HL-60/S4 treated with retinoic acid at 250 ng/mL for 4 days and 3 days (cell line): ENCODE data around the gene KRTAP4-8.
"Not testable (repeated sequence)": the region's sequence is repeated elsewhere in the genome, so short reads cannot be mapped to it uniquely, and the experiment has no call there.

Source experiments
- in situ Hi-C: fragments of 300-500 bp; cut with MboI; formaldehyde crosslinking; loops from 2 replicates; pipeline ENCODE4 v1.7.0; 2022; ENCODE audit warnings: low sequenced_read_pairs

The KRTAP4-8 gene

DNA sequence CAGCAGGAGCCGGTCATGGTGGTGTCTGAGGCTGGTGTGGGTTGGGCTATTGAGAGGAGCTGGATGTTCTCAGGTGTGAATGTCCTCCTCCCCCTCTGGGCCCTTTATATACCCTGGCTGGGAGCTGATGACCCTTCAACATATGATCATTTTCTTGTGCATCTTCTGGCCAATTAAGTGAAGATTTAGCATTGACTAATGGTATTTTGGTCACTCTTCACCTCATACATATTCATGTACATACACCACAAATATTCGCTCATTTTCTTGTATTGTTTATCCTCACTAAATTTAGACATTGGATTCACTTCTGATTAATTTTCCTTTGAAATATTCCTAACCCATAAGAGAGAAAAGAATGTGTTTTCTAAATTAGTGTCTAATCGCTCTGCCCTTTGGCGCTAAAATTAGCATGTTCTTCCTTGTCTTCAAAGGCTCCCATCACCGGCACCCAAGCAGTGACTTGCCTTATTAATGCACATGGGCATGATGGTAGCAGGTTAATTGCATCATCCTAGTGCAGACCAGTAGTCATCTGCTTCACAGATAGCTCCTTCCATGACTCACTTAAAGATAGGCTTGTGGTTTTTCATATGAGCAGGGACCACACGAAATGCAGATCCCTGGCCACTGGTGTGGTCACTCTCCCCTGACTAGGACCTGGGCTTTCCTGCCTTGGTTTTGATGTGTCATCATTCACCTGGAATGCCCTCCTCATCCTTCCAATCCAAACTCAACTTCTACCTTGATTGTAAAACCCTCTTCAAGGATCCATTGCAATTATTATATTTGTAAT lies 31.9 kb downstream of the KRTAP4-8 start, which contains the start of gene KRTAP2-4:
TSS of gene KRTAP2-4 (minus strand) at position 51 of the 796 bp plus-strand sequence. CDS start at position 17, 34 bp downstream.
- in situ Hi-C loops: no loop called here

DNA sequence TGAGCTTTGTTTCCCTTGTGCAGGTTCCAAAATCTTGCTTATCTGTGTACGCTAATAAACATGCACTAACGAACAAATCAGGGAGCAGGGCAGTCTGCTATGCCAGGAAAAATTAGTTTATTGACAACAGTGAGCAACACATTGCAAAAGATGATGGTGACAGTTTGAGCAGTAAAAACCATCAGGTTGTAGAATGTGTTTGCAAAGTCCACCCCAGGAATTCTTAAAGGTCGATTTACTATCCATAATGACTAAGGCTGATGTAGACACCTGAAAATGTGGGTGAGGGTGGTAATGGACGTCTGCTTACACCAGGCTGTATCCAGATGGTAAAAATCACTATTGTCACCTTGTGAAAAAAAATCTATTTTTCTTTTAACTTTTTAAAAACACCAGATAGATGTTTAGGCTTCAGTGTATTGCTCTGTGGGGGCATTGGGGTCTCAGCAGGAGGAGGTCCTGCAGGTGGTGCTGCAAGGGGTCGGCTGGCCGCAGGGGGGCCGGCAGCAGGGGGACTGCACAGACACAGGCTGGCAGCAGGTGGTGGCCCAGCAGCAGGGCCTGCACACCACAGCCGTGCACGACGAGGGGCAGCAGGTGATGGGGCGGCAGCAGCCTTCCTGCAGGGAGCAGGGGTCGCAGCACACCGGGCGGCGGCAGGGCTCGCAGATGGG lies 32.8 kb downstream of the KRTAP4-8 start:
- in situ Hi-C loops: not testable (repeated sequence)

DNA sequence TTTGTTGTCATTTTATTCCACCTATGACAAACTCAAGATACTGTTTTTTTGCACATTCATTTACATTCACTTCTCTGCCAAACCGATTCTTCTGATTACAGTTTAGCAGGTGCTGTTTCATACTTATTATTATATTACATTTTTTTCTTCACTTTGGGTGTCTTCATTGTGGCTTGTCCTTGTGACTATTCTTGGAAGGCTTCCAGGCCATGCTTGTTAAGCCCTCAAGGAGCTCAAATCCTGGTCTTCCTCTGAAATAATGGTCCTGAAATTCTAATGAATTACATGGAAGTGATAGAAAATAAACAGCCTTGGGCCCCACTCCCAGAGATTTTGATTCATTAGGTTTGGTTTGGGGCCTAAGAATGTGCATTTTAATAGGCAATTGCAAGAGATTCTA lies 33.6 kb downstream of the KRTAP4-8 start:
- in situ Hi-C loops: no loop called here

DNA sequence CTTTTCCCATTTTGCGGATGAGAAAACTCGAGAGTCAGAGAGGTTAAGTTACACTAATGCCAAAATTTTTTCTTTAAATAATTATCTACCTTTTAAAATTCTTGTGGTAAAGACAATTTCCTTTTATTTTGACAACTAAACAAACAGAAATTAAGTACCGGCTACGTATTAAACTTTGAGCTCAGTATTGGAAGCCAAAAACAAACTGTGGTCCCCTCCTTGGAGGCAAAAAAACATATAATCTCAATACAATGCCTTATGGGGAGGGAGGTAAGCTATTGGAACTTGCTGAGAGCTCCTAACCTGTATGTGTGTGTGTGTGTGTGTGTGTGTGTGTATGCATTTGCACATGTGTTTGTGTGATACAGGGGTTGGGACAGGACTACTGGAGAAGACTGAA lies 34.5 kb downstream of the KRTAP4-8 start:
- in situ Hi-C loops: no loop called here

DNA sequence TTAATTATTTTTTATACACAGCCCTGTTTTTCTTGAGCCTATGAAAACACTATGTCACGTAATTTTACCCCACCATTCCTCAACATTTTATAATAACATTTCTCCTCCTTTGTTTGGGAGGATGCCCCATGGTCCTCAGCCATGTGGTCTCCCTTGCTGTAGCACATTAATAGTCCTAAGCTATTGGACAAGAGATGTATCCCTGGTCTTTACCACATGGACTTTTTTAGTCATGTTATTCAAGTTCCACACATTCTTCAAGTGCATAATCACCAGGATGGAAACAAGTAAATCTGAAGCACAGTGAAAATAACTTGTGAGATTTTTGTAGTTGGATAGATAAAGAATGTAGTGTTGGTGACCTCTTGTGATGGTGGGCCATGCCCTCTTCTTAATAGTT lies 36.0 kb downstream of the KRTAP4-8 start:
- in situ Hi-C loops: no loop called here

DNA sequence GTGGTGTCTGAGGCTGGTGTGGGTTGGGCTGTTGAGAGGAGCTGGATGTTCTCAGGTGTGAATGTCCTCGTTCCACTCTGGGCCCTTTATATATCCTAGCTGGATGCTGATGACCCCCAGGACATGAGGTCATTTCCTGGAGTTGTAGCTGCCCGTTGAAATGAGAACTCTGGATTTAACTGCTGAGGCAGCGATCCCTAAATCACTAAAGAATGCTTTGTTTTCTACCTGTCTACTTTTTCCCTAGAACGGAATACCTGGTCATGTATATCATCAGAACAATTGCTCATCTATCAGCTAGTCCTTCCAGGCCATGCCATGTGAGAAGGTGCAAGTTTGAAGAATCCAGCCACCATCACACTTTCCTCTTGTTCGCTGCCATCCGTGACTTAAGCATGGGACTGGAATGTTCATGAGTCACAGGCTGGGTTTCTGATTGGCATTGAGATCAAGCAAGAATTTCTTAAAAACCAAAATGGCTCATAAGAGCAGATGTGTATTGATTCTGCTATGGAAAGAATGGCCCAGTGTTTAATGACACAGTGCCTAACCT lies 37.8 kb downstream of the KRTAP4-8 start, which contains the start of gene KRTAP2-3:
TSS of gene KRTAP2-3 (minus strand) at position 63 of the 553 bp plus-strand sequence. CDS start 64 bp downstream, outside the sequence.
- in situ Hi-C loops: no loop called here

DNA sequence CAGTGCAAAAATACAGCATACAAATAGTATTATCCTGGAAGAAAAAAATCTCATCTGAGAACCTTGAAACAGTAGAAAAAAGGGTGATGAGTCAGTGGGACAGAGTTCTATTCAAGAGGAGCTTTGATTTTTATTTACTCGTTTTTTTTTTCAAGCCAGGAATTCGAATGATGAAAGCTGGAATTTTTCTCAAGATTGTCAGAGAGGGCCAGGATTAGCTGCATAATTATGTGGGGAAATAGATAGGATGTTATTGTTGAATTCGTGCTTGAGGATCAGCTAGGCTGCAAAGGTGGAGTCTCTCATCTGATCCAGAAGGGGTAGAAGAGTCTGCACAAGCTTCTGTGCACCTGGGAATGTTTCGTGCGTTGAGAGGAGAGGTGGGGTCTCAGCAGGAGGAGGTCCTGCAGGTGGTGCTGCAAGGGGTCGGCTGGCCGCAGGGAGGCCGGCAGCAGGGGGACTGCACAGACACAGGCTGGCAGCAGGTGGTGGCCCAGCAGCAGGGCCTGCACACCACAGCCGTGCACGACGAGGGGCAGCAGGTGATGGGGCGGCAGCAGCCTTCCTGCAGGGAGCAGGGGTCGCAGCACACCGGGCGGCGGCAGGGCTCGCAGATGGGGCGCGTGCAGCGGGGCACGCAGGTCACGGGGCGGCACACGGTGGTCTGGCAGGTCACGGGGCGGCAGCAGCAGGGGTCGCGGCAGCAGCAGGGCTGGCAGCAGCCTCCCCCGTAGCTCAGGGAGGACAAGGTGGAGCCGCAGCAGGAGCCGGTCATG lies 38.5 kb downstream of the KRTAP4-8 start:
- in situ Hi-C loops: not testable (repeated sequence)

DNA sequence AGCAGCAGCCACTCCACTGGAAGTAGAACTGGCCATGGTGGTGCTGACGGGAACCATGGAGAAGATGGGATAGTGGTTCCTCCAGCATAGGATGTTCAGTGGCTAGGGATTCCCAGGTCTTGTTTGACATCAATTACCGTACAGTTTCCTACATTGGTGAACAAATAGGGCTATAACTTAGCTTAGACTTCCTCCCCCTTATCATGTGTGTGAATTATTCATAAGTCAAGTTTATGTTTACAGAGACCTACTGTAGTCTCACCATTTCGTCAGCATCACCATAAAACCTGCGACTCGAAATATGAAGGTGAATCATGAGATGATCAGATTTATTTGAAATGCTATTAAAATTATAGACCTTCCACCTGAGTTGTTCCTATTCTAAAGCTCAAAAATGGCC lies 39.2 kb downstream of the KRTAP4-8 start:
- in situ Hi-C loops: no loop called here

DNA sequence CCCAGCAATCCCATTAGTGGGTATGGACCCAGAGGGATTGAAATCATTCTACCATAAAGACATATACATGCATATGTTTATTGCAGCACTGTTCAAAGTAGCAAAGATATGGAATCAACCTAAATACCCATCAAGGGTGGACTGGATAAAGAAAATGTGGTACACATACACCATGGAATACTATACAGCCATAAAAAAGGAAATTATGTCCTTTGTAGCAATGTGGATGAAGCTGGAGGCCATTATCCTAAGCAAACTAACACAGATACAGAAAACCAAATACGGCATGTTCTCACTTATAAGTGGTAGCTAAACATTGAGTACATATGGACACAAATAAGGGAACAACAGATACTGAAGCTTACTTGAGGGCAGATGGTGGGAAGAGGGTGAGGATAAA lies 40.4 kb downstream of the KRTAP4-8 start:
- in situ Hi-C loops: no loop called here

DNA sequence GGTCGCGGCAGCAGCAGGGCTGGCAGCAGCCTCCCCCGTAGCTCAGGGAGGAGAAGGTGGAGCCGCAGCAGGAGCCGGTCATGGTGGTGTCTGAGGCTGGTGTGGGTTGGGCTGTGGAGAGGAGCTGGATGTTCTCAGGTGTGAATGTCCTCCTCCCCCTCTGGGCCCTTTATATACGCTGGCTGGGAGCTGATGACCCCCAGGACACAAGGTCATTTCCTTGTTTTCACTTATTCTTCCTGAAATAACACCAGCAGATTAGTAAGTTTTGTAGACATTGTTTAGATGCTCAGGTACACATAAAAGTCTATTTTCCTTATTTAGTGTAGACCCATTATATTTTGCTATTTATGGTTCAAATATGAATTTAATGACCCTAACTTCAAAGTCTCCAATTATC lies 42.8 kb downstream of the KRTAP4-8 start, which contains the start of gene KRTAP2-2:
TSS of gene KRTAP2-2 (minus strand) at position 101 of the 400 bp plus-strand sequence. CDS start at position 82, 19 bp downstream.
- in situ Hi-C loops: not testable (repeated sequence)

DNA sequence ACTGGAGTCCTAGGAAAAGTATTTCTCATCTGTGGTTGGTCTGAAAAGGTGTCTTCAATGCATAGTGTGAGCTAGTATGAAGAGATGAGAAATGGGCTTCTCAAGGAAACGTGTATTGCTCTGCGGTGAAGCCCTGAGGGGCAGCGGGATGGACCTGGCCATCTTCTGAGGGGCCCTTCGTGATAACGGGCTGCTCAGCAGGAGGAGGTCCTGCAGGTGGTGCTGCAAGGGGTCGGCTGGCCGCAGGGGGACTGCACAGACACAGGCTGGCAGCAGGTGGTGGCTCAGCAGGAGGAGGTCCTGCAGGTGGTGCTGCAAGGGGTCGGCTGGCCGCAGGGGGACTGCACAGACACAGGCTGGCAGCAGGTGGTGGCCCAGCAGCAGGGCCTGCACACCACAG lies 43.4 kb downstream of the KRTAP4-8 start:
- in situ Hi-C loops: not testable (repeated sequence)

DNA sequence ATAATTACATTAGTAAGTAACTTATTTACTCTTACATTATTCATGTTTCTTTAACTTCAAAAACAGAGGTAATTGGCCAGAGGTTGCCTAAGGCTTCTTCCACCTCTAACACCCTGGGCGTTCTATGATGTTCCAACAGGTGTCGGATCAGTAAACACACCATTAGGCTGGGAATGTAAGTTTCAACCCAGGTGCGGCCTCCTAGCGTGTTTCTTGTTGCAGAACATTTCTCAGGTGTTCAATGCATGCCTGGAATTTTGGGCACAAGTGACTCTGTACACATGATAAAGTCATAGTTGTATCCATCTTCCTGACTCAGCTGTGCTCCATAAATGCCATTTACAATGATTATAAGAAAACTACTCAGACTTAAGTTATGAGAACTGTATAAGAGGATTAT lies 43.9 kb downstream of the KRTAP4-8 start:
- in situ Hi-C loops: no loop called here

DNA sequence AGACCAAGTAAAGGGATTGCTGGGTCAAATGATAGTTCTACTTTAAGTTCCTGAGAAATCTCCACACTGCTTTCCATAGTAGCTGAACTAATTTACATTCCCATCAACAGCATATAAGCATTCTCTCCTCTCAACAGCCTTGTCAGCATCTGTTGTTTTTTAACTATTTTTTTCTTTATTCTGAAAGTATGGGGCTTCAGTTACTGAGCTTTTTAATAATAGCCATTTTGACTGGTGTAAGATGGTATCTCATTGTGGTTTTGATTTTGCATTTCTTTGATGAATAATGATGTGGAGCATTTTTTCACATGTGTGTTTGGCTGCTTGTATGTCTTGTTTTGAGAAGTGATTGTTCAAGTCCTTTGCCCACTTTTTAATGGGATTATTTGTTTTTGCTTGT lies 45.4 kb downstream of the KRTAP4-8 start:
- in situ Hi-C loops: no loop called here

DNA sequence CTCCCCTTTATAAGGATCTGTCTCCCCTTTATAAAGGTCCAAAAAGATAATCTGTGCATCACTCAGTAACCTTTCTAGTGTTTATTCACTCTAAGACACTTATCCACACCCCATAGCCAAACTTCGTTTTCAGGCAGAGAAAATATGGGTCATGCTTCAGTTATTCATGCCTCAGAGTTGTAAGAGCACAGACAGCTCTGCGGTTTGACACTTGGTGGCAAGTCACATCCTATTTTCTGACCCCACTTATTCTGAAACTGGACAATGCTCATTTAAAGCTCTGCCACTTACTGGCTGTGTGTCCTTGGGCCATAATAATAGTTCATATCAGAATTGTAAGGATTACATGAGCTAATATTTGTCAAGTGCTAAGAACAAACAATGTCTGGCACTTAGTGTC lies 48.8 kb downstream of the KRTAP4-8 start:
- in situ Hi-C loops: no loop called here

DNA sequence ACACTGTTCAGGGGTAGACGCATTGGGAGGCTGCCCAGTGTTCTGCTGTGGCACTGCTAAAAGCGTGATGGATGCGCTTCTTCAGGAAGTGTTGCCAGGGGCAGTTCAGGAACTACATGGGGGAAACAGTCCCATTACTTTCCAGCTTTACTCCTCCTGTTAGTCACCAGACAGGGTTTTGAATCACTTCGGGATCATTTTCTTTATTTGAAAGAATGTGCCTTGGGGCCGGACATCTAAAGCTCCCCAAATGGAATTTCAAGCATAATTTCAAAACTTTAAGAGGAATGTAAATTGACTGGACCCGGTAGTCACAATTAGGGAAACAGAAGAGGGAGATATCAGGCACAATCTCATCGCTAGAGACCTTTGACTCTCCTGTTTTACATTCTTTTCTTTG lies 49.5 kb downstream of the KRTAP4-8 start:
- in situ Hi-C loops: no loop called here
